IPS DF 6.9 (cell line): Measurements from ENCODE around the gene TAOK1.
"Not testable (repeated sequence)": the region's sequence is repeated elsewhere in the genome, so short reads cannot be mapped to it uniquely, and the experiment has no call there.

Experiments
- DNase-seq: peaks from one replicate; pipeline ENCODE4 v3.0.0-alpha.2; 2013; ENCODE audit warnings: low read depth, low spot score
- H3K27ac ChIP-seq: one replicate; pipeline ENCODE4 v1.5.1; 2013; ENCODE audit warnings: low read length, control low read depth
- H3K27me3 ChIP-seq: 2 replicates; pipeline ENCODE4 v1.6.1; 2013; ENCODE audit warnings: mild to moderate bottlenecking, low read length; ENCODE audit not compliant: control insufficient read depth, insufficient read depth
- H3K36me3 ChIP-seq: 2 replicates; pipeline ENCODE4 v1.6.1; 2013; ENCODE audit warnings: low read length; ENCODE audit not compliant: control insufficient read depth, insufficient read depth
- H3K4me1 ChIP-seq: 2 replicates; pipeline ENCODE4 v1.6.1; 2013; ENCODE audit warnings: low read length; ENCODE audit not compliant: control insufficient read depth, insufficient read depth
- H3K4me3 ChIP-seq: 2 replicates; pipeline ENCODE4 v1.5.1; 2013; ENCODE audit warnings: mild to moderate bottlenecking, low read length
- H3K9me3 ChIP-seq: 2 replicates; pipeline ENCODE4 v1.6.1; 2013; ENCODE audit warnings: low read length, inconsistent platforms; ENCODE audit not compliant: control insufficient read depth, insufficient read depth
- WGBS: extraction: QIAGEN DNeasy Blood & Tissue Kit; methylation state at CpG from one replicate; pipeline ENCODE4 v1.1.7; 2013; ENCODE audit warnings: mixed read lengths, missing lambda C conversion rate; ENCODE audit not compliant: insufficient read length, insufficient coverage; 5-methylcytosine and 5-hydroxymethylcytosine counted together

Gene TAOK1

GRCh38 chr17:29389982-29390850 is at the start of gene TAOK1:
TSS of gene TAOK1 (plus strand) at chr17:29390363. CDS start at chr17:29451549, 61,186 bp downstream.
- H3K36me3 ChIP-seq = no peaks in the 10 kb centered on the region
- peak; percentile 95 for DNase-seq
- H3K27me3 ChIP-seq = no peaks in the 10 kb centered on the region
- no peak within 1 kb of the TSS for H3K27ac ChIP-seq
- no peaks in the 10 kb centered on the region for H3K9me3 ChIP-seq
- H3K4me3 ChIP-seq = peak within 1 kb of the TSS; percentile 100
- no CpG with 5 or more reads among the region's 87 CpGs for WGBS
- no peaks in the 10 kb centered on the region for H3K4me1 ChIP-seq

GRCh38 chr17:29341726-29342125 is 48.4 kb upstream of the TAOK1 start:
- no peaks in the 10 kb centered on the region for H3K27me3 ChIP-seq
- H3K9me3 ChIP-seq = no peaks in the 10 kb centered on the region
- no peaks in the 10 kb centered on the region for H3K36me3 ChIP-seq
- no peak overlapping the region for H3K4me3 ChIP-seq
- H3K4me1 ChIP-seq = no peaks in the 10 kb centered on the region
- no CpG with 5 or more reads among the region's 2 CpGs for WGBS
- no peak overlapping the region for H3K27ac ChIP-seq
- DNase-seq = no peak

GRCh38 chr17:29342158-29342765 is 47.9 kb upstream of the TAOK1 start:
- WGBS = 100% methylated on average over 1 of the region's 11 CpGs
- Histone ChIP-seq H3K27me3 (no peaks in the 10 kb centered on the region), H3K4me3 (no peak overlapping the region), H3K4me1 (no peaks in the 10 kb centered on the region), H3K27ac (no peak overlapping the region), H3K36me3 (no peaks in the 10 kb centered on the region), H3K9me3 (no peaks in the 10 kb centered on the region)
- no peak for DNase-seq

- H3K4me1 ChIP-seq = no peaks in the 10 kb centered on the region
- no peaks in the 10 kb centered on the region for H3K27me3 ChIP-seq
- H3K36me3 ChIP-seq = no peaks in the 10 kb centered on the region
- no peak for DNase-seq
- H3K27ac ChIP-seq = no peak overlapping the region
- no peaks in the 10 kb centered on the region for H3K9me3 ChIP-seq
- no CpG with 5 or more reads among the region's 11 CpGs for whole genome bisulfite sequencing
- H3K4me3 ChIP-seq = no peak overlapping the region
These were observed 45.8 kb upstream of the TAOK1 start for GRCh38 chr17:29344201-29344856.

GRCh38 chr17:29345066-29345465 is 45.1 kb upstream of the TAOK1 start:
- H3K4me3 ChIP-seq = no peak overlapping the region
- DNase-seq = no peak
- no peaks in the 10 kb centered on the region for H3K9me3 ChIP-seq
- 100% methylated on average over 1 of the region's 3 CpGs for WGBS
- no peaks in the 10 kb centered on the region for H3K27me3 ChIP-seq
- H3K36me3 ChIP-seq = no peaks in the 10 kb centered on the region
- H3K4me1 ChIP-seq = no peaks in the 10 kb centered on the region
- H3K27ac ChIP-seq = no peak overlapping the region

- DNase-seq, H3K27me3 ChIP-seq, H3K36me3 ChIP-seq, H3K4me1 ChIP-seq, H3K27ac ChIP-seq, H3K9me3 ChIP-seq, H3K4me3 ChIP-seq: not testable (repeated sequence)
- WGBS = no CpG with 5 or more reads among the region's 11 CpGs
These were observed 44.7 kb upstream of the TAOK1 start for GRCh38 chr17:29345470-29345869.

GRCh38 chr17:29346462-29346861 is 43.7 kb upstream of the TAOK1 start:
- H3K4me3 ChIP-seq = no peak overlapping the region
- H3K4me1 ChIP-seq = no peaks in the 10 kb centered on the region
- no peaks in the 10 kb centered on the region for H3K27me3 ChIP-seq
- no peak for DNase-seq
- WGBS = no CpG with 5 or more reads among the region's 6 CpGs
- no peak overlapping the region for H3K27ac ChIP-seq
- no peaks in the 10 kb centered on the region for H3K36me3 ChIP-seq
- H3K9me3 ChIP-seq = no peaks in the 10 kb centered on the region

- no peaks in the 10 kb centered on the region for H3K9me3 ChIP-seq
- no peaks in the 10 kb centered on the region for H3K36me3 ChIP-seq
- no peak for DNase-seq
- no peaks in the 10 kb centered on the region for H3K27me3 ChIP-seq
- no peaks in the 10 kb centered on the region for H3K4me1 ChIP-seq
- H3K4me3 ChIP-seq = no peak overlapping the region
- no peak overlapping the region for H3K27ac ChIP-seq
- 100% methylated on average over 1 of the region's 3 CpGs for WGBS
These were observed 42.1 kb upstream of the TAOK1 start for GRCh38 chr17:29347831-29348629.

GRCh38 chr17:29349409-29349808 is 40.8 kb upstream of the TAOK1 start:
- Histone ChIP-seq H3K27ac (no peak overlapping the region), H3K4me3 (no peak overlapping the region), H3K4me1 (no peaks in the 10 kb centered on the region), H3K9me3 (no peaks in the 10 kb centered on the region), H3K27me3 (no peaks in the 10 kb centered on the region), H3K36me3 (no peaks in the 10 kb centered on the region)
- no CpG with 5 or more reads among the region's 2 CpGs for WGBS
- no peak for DNase-seq

- no peaks in the 10 kb centered on the region for H3K27me3 ChIP-seq
- no peak for DNase-seq
- no peaks in the 10 kb centered on the region for H3K9me3 ChIP-seq
- H3K4me3 ChIP-seq = no peak overlapping the region
- no peak overlapping the region for H3K27ac ChIP-seq
- WGBS = no CpG with 5 or more reads among the region's 2 CpGs
- H3K4me1 ChIP-seq = no peaks in the 10 kb centered on the region
- H3K36me3 ChIP-seq = no peaks in the 10 kb centered on the region
These were observed 38.0 kb upstream of the TAOK1 start for GRCh38 chr17:29352146-29352545.
